ENCODE results near the gene SSR3.
"Not testable (repeated sequence)": the region's sequence is repeated elsewhere in the genome, so short reads cannot be mapped to it uniquely, and the experiment has no call there.

Gene SSR3

DNA sequence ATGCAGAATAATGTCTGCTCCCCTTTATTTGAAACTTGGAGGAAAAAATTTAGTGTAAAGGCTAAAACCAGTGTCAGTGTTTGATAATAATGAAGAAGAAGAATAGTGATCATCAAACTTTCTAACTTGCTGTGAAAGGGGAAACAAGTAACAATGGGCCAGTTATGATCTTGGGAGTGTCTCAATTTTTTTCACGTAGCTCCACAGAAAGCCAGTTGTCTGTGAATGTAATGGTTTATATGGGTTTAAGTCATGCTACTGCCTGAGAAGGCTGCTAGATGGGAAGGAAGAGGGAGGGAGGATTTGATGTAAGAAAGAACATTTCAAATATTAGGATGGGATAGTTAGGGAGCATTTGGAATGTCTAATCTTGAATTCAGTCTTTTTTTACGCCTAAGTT, 21.1 kb upstream of the SSR3 start:
- DNase-seq (ENCODE audit: low spot score), result no peak

DNA sequence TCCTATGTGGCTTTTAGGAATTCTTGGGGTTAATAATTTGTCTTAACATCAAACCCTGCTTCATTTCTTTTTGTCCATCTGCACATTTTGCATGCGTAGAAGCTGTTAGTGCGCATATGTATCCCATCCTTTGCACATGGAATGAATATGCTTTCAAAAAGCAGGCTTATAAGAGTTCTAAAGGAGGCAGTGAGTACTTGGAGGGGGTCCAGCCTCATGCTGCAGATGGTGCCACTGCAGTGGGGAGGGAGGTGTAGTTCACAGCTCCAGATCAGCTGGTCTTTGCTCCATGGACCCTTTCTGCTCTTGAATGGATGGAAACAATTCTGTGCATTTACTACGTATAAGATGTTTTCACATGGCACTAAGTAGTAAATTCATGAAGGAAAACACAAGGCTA, 20.7 kb upstream of the SSR3 start:
- no peak for DNase-seq (ENCODE audit: low spot score)

DNA sequence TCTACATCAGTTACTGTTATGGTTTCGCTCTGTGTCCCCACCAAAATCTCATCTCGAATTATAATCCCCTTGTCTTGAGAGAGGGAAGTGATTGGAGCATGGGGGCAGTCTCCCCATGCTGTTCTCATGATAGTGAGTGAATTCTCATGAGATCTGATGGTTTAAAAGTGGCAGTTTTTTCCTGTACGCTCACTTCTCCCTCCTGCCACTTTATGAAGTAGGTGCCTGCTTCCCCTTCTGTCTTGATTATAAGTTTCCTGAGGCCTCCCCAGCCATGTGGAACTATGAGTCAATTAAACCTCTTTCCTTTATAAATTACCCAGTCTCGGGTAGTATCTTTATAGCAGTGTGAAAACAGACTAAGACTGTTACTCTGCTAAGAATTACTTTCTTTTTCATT, 15.0 kb upstream of the SSR3 start:
- not testable (repeated sequence) for DNase-seq (ENCODE audit: low spot score)

DNA sequence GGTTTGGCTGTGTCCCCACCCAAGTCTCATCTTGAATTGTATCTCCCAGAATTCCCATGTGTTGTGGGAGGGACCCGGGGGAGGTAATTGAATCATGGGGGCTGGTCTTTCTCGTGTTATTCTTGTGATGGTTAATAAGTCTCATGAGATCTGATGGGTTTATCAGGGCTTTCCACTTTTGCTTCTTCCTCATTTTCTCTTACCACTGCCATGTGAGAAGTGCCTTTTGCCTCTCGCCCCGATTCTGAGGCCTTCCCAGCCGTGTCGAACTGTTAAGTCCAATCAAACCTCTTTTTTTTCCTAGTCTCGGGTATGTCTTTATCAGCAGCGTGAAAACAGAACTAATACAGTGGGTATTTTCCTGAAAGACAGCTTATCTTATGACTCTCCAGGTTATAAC, 14.1 kb upstream of the SSR3 start:
- DNase-seq (ENCODE audit: low spot score), result not testable (repeated sequence)

DNA sequence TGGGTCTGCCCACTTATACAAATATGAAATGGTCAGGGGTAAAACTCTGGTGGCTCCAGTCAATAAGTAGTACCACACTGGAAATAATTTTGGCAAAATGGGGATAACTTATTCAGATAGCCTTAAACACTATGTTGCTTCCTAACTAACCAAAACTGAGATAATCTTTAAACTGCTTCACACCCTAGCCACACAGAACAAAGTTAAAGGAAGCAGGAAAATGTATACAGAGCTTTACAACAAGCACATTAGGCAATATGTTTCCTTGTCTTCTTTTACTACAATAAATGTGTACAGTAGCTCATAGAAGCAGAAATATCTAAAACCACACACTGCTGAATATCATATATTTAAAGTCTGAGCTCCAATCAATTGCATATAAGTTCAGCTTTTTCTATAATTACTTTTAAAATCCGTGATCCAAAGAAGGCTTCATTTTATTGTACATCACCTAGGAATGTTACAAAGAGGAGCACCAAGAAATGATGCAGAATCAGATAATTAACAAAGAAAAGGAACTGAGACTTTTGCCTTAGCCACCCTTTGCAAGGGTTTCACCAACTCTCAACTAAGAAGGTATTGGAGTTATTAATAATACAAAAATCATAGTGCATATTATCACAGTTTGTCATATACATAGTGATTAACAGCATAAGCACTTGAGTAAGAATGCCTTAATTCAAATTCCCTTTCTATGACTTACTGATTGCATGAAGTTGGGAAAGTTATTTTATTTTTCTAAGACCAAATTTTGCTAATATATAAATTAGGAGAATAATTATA, 9.2 kb upstream of the SSR3 start:
- no peak for DNase-seq (ENCODE audit: low spot score)

DNA sequence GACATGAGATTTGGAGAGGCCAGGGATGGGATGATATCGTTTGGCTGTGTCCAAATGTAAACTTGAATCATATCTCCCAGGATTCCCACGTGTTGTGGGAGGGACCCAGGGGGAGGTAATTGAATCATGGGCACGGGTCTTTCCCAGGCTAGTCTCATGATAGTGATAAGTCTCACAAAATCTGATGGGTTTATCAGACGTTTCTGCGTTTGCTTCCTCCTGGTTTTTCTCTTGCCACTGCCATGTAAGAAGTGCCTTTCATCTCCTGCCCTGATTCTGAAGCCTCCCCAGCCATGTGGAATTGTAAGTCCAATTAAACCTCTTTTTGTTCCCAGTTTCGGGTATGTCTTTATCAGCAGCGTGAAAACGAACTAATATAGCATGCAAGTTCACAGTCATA, 7.6 kb upstream of the SSR3 start:
- DNase-seq (ENCODE audit: low spot score), result not testable (repeated sequence)

DNA sequence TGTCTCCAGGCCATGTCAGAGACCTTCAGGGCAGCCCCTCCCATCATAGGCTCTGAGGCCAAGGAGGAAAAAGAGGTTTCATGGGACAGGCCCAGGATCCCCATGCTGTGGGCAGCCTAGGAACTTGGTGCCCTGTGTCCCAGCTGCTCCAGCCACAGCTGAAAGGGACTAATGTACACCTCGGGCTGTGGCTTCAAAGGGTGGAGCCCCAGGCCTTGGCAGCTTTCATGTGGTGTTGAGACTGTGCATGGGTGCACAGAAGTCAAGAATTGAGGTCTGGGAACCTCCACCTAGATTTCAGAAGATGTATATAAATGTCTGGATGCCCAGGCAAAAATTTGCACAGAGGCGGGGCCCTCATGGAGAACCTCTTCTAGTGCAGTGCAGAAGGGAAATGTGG, 6.6 kb upstream of the SSR3 start:
- no peak for DNase-seq (ENCODE audit: low spot score)

DNA sequence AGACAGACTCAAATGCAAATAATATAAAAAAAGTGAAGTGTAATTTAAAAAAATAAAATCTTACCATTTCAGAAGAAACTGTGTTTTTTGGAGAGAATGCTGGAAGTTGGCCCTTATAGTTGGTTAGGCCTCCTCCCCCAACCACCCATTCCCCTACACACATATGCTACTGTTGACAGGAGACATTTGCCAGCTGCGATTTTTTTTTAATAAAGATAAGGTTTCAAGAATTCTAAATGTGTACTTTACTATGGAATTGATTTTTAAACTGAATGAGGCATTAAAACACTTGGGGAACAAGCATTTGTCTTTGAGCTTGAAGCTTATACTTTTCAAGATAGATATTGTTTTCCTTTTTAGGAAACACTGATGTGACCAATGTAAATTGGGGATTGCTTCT, 4.4 kb upstream of the SSR3 start:
- DNase-seq (ENCODE audit: low spot score), result no peak

DNA sequence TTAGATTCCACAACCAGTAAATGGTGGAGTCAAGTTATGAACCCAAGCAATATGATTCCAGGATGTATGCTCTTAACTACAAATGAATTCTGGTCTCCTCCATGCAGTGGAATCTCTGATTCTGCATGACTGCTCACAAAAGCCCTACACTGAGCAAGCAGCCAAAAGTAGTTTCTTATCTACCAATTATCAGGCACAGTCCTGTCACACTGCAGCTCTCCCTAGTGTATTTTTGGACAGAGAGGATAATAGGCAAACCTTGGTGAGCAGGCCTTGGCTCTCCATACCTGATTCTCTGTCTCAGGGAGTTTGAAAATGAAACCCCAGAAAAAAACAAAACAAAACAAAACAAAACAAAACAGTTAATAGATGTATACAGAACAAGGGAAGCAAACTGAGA, 3.5 kb upstream of the SSR3 start:
- no peak for DNase-seq (ENCODE audit: low spot score)

DNA sequence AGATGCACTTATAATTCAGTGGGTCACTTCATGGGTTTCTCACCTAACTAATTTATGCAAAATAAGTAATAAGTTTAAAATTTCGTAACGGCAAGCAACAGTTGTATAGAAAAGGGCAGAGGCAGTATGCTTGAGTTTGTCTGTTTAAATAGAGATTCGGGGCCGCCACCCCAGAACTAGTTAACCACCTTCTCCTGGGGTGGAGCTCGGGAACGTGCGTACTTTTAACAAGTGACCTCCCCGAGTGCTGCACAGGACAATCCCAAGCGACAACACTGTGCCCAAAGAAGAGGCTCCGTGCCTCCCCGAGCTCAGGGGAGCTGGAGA, 439 bp downstream of the SSR3 start:
- DNase-seq (ENCODE audit: low spot score), result no peak

DNA sequence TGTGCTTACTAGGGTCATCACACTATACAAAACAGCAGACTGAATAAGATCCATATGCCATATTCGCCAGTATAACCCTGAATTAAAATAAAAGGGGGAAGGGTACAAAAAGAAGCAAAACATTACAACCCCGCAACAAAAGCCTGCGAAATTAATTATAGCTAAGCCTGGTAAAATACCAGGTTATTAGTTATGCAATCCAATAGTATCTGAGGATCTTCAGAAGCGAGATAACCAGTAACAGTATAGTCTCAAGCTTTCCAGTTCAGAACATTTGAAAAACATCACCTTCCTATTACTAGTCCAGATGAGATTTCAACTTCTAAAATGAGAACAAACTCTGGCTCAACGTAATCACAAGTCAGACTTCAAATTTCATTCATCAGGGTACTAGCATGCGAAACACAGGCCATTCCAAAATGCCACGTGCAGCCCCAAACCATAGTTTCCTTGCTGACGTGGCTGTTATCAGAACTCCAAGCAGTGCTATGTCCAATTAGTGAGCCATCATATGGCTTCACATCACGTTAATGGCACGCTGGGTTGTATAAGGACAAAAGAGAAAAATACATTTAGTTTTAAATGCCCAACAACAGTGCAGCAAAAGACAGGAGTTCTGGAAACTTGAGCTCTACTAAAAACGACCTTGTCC, 1.1 kb downstream of the SSR3 start:
- DNase-seq (ENCODE audit: low spot score), result peak; percentile 22

DNA sequence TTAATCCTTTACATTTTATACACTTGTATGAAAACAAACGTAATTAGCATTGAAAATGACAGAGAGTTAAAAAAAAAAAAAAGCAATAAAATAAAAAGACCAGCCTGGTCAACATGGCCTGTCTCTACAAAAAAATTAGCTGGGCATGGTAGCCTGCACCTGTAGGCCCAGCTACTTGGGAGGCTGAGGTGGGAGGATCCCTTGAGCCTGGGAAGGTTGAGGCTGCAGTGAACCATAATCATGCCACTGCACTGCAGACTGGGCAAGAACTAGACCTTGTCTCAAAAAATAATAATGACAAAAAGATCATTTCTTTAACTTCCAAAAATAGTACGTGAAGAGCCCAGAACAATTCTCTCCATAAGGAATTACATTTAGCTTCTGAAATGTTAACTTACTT, 1.9 kb downstream of the SSR3 start:
- no peak for DNase-seq (ENCODE audit: low spot score)

DNA sequence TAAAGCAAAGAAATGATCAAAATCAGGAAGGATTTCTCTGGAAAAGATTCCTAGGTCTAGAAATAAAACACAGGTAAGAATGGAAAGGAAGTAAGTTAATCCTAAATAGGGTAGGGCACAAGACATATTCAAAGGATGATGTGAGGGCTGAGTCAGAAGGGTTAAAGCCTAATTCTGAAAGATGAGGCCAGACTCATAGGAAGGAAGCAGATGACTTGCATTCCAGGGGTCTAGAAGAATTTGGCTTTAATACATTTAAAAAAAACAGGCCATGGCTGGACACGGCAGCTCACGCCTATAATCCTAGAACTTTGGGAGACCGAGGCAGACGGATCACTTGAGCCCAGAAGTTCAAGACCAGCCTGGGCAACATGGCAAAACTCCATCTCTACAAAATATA, 3.2 kb downstream of the SSR3 start:
- DNase-seq (ENCODE audit: low spot score), result peak; percentile 58

DNA sequence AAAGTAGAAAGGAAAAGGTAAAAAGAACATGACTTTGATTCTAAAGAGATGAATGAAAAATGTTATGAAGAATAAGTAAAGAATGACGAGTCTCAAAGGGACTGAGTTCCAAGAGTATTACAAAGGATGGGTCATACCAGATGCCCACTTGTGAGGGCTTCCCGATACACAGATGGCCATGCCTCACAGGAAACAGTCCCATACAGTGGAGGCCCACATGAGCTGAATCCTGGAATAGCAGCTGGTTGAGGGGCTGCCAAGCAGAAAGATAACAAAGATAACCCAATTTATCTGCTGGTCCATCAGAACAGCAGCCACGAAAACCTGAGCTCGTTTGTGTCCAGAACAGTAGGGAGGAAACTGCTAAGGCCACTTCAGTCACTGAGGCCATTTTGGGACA, 3.7 kb downstream of the SSR3 start:
- DNase-seq (ENCODE audit: low spot score), result peak; percentile 24

DNA sequence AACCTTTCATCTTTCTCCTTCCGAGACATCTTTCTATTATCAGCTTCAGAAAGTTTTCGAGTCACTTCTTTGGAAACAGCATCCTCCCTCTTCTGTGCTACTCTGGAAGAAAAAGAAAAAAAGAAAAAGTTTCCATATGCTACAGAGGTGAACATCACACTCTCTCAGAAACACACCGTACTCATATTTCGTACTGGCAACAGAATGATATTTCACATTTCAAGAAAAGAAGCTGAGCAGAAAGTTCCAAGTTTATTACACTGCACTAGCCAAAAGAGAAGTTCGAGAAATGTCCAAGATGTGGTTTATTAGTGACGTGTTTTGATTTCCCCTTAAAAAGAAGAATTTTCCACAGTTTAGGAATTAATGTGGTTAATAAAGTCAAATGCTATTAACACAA, 6.0 kb downstream of the SSR3 start:
- DNase-seq (ENCODE audit: low spot score), result no peak

DNA sequence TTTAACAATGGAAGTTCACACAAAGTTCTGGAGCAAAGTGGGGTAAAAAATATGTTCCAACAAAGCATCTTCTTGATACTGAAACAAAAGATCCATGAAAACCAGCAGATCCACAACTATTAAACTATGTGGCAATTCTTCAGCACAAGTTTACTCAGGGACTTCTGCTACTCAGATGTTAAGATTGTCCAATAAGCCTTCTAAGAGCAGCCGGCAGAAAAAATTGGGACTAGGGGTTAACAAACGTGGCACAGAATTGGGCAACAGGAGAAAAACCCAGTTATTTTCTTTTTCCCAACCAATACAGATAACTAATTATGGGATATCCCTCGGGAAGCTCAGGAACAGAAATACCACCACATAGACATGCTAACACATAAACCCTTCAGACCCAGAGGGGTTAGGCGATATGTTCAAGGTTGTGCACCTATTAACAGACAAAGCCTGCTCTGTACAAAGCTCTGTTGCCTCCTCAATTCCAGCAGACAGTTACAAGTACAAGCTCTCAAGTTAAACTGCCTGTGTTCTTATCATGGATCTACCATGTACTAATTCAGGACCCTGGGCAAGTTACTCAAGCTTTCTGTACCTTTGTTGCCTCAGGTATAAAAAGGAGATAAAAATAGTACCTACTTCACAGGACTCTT, 6.8 kb downstream of the SSR3 start:
- no peak for DNase-seq (ENCODE audit: low spot score)

DNA sequence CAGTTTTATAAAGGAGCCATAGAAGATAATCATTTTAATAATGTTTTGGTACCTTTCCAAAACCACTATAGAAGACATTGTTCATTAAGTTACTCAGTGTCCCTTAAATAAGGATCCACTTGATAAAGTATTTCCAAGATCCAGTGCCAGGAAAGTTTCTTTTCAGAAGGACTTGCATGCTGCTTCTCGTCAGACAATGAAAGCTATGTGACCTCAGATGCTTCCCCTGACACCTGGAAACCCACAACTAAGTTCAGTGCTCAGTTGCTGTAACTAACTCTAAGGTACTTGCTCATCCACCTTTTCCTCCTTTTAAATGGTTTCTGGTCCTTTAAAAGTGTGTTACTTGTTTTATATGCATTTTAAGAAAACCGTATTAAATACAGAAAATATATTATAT, 7.3 kb downstream of the SSR3 start:
- no peak for DNase-seq (ENCODE audit: low spot score)

DNA sequence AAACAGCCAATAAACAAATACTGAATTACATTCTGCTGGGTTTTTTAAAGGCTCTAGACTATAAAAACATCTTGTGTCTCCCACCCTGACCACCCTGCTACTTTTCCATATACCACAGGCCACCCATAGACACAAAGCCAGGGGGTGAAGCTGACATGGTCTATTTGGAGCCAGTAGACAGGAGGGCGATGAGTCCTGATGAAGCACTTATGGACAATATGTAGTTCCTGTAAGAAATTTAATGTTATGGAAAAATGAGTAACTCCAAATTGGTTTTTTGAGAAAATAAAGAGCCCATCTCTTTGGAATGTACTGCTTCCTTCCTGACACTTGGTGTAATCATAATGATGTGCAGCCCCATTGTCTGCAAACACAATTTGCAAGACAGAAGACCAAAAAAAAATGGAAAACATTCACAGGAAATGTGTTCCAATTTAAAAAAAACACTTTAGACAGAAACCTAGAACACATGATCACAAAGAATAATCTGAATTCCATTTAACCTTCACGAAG, 11.8 kb downstream of the SSR3 start:
- DNase-seq (ENCODE audit: low spot score), result no peak

DNA sequence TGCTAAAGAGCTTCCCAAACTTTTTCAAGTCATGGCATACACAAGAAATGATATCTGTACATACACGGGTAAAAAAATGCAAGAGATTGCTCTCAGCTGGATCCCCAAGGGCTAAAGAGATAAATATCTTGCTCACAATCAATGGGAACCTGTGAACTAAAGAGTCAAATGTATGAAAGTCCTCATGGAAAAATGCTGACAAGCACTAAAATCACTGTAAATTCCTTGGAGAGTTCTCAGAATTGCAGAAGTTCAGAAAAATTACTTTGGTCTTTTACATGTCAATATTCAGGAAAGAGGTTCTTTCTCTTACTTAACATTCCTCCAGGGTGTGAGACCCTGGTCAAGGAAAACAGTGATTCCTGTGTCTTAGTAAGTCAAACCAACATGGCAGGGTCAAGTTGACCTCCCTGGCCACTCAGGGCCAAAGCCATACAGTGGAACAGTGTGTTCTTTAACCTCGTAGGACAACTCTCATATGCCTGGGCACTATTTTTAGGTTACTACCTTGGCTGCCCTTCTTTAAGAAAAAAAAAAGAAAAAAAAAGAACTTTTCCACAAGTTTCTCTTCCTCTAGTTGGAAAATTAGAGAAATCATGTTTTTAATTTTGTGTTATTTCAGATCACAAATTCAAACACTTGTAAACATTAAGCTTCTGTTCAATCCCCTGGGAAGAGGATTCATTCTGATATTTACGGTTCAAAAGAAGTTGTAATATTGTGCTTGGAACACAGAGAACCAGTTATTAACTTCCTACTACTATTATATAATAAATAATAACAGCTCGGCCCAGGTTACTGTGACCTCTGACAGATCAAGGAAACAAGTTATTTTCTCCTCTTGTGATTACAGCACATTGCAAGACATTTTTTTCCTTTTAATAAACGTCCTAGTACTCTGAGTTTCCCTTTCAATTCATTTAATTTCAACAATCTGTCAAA, 12.5 kb downstream of the SSR3 start:
- DNase-seq (ENCODE audit: low spot score), result no peak

DNA sequence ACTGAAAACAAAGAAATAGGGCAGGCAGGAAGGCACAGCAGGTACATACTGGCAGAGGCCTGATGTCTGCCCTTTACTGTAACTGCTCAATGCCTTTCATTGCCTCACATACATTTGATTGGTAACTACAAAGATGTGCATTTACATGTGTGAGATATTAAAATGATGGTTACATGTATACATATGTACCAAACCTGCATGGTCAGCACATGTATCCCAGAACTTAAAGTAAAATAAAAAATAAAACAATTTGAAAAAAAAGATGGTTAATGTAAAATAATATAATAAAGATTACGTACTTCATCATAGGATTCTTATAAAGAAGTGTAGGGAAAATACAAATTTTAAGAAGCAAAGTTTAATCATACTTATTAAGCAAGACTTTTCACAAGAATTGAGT, 15.1 kb downstream of the SSR3 start:
- no peak for DNase-seq (ENCODE audit: low spot score)

DNA sequence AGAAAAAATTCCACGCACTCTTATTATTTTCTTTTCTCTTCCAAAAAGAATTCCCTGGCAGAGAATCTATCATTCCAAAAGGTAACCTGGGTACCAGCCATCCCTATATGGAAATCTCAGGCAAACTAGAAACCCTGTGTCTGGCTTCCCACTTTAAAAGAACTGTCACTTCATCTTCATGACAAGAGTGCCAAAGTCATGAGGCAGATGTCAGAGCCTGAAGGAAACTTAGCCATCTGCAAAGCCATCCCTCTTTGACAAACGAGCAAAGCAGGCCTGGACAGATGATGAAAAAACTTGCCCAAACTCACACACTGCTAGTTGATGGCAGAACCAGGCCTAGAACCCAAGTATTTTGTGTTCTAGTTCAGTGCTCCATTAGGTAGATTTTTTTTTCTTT, 15.9 kb downstream of the SSR3 start:
- DNase-seq (ENCODE audit: low spot score), result no peak
